RPMI7951 (cell line): ENCODE measurements around the gene GRPEL2. TPM values are rescaled to one million over a fixed set of nuclear protein-coding genes. Genes with fewer than 3 reads are reported as not detected.

Source experiments
- DNase-seq: peaks from one replicate; pipeline ENCODE4 v3.0.0-alpha.2; 2012; ENCODE audit warnings: low read depth
- total RNA-seq: library from RNA; depleted of rRNA; stranded (reverse); fragments of >200 nt; shearing (Covaris generic); gene quantifications from 2 replicates; pipeline ENCODE4 v1.2.3, GENCODE V29; 2014

The GRPEL2 gene
- total RNA-seq, 1 experiment from 2014 or later: 21.1 TPM

GRCh38 chr5:149357370-149358293 lies 12.3 kb downstream of the GRPEL2 start, which contains the start of gene PCYOX1L:
Gene PCYOX1L, plus strand, starts transcription at chr5:149358046. Its CDS starts 23 bp downstream, at chr5:149358069.
- DNase-seq: peak; percentile 93

- DNase-seq: no peak
Observed at GRCh38 chr5:149358294-149358651, 13.0 kb downstream of the GRPEL2 start.

- no peak for DNase-seq
Observed at GRCh38 chr5:149358868-149359495, 13.7 kb downstream of the GRPEL2 start.

- DNase-seq: no peak
Observed at GRCh38 chr5:149360272-149360671, 15.0 kb downstream of the GRPEL2 start.

- no peak for DNase-seq
Observed at GRCh38 chr5:149362541-149362940, 17.2 kb downstream of the GRPEL2 start.

GRCh38 chr5:149363358-149363757 lies 18.1 kb downstream of the GRPEL2 start:
- no peak for DNase-seq

- no peak for DNase-seq
Observed at GRCh38 chr5:149363936-149364335, 18.6 kb downstream of the GRPEL2 start.

GRCh38 chr5:149364719-149365118 lies 19.4 kb downstream of the GRPEL2 start:
- DNase-seq: no peak

GRCh38 chr5:149365418-149365817 lies 20.1 kb downstream of the GRPEL2 start:
- DNase-seq: no peak

GRCh38 chr5:149366169-149366729 lies 20.9 kb downstream of the GRPEL2 start:
- no peak for DNase-seq

- peak; percentile 74 for DNase-seq
Observed at GRCh38 chr5:149367249-149367971, 22.1 kb downstream of the GRPEL2 start.

- no peak for DNase-seq
Observed at GRCh38 chr5:149367972-149368645, 22.8 kb downstream of the GRPEL2 start.

GRCh38 chr5:149370878-149371277 lies 25.6 kb downstream of the GRPEL2 start:
- DNase-seq: no peak

GRCh38 chr5:149371296-149371962 lies 26.1 kb downstream of the GRPEL2 start:
- DNase-seq: peak; percentile 49

GRCh38 chr5:149372076-149372795 lies 26.9 kb downstream of the GRPEL2 start:
- DNase-seq: no peak

- DNase-seq: no peak
Observed at GRCh38 chr5:149372932-149373331, 27.6 kb downstream of the GRPEL2 start.

GRCh38 chr5:149374303-149374702 lies 29.0 kb downstream of the GRPEL2 start:
- DNase-seq: no peak

GRCh38 chr5:149374801-149375200 lies 29.5 kb downstream of the GRPEL2 start:
- DNase-seq: no peak

- DNase-seq: no peak
Observed at GRCh38 chr5:149375434-149375833, 30.1 kb downstream of the GRPEL2 start.

GRCh38 chr5:149376104-149376503 lies 30.8 kb downstream of the GRPEL2 start:
- DNase-seq: no peak
